ENCODE data around the gene DISC1. TPM values are rescaled to one million over a fixed set of nuclear protein-coding genes. Genes with fewer than 3 reads are reported as not detected.

DISC1 gene
- total RNA-seq, 1 experiment from 2014 or later: 1.8 TPM

DNA sequence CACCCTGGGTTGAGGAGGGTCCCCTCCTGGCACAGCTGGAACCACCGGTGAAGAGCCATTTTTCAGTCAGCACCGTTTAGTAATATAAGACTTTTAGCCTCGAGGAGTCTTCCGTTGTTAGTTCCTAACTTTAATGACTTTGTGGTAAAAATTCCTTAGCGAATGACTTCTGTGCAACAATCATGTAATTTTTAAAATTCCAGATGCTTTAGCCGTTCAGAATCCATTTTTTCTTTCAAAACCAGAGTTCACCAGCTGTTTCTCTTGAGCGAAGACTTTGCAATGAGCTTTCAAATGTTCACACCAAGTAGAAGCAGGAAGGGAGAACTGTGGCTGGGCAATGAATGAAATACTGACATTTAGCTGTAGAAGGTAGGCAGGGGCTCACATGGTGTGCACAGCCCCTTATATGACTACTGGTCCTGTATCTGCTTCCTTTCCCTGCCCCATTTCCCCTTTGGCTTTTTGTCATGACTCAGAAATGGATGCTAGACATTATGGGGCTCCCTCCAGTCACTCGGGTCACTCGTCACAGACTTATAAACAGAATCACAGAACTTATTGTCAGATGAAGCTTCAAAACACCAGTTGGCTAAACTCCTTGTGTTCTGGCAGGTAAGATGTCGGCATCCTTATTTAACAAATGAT is 4.1 kb downstream of the DISC1 start:
- CTCF ChIA-PET: no interaction called here
- TF ChIP-seq, protein P1, sequence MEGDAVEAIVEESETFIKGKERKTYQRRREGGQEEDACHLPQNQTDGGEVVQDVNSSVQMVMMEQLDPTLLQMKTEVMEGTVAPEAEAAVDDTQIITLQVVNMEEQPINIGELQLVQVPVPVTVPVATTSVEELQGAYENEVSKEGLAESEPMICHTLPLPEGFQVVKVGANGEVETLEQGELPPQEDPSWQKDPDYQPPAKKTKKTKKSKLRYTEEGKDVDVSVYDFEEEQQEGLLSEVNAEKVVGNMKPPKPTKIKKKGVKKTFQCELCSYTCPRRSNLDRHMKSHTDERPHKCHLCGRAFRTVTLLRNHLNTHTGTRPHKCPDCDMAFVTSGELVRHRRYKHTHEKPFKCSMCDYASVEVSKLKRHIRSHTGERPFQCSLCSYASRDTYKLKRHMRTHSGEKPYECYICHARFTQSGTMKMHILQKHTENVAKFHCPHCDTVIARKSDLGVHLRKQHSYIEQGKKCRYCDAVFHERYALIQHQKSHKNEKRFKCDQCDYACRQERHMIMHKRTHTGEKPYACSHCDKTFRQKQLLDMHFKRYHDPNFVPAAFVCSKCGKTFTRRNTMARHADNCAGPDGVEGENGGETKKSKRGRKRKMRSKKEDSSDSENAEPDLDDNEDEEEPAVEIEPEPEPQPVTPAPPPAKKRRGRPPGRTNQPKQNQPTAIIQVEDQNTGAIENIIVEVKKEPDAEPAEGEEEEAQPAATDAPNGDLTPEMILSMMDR (conservative IDR thresholded peaks at IDR 0.05; ENCODE audit: low read depth, low read length): no peak
- no peak for TF ChIP-seq EZH2 (IDR thresholded peaks at IDR 0.05; ENCODE audit: borderline replicate concordance, low read depth, low read length, poor library complexity, severe bottlenecking)
- no TSS peak for BruUV-seq (replicated peaks)
- intact Hi-C loops (cut with micrococcal nuclease; ENCODE audit: unreplicated experiment): no loop called here
- no peak overlapping the region for H3K4me3 ChIP-seq (ENCODE audit: low read depth, low read length, poor library complexity, severe bottlenecking)
- peaks cover 10% of the 10 kb centered on the region for H3K4me1 ChIP-seq (ENCODE audit: insufficient read depth, low read length, poor library complexity, severe bottlenecking)
- DNase-seq (ENCODE audit: low spot score): no peak
- no peaks in the 10 kb centered on the region for H3K36me3 ChIP-seq (ENCODE audit: insufficient read depth, low read length, poor library complexity, severe bottlenecking)
- no peaks in the 10 kb centered on the region for H3K9me3 ChIP-seq (ENCODE audit: low read depth, low read length, poor library complexity, severe bottlenecking)
- no peak overlapping the region for H3K27ac ChIP-seq (ENCODE audit: low read depth, low read length, poor library complexity, severe bottlenecking)
- H3K27me3 ChIP-seq (replicated peaks; ENCODE audit: insufficient read depth, low read depth, low read length, poor library complexity): no peaks in the 10 kb centered on the region
- POLR2A ChIA-PET (ENCODE audit: low non-redundant PET): no interaction called here

DNA sequence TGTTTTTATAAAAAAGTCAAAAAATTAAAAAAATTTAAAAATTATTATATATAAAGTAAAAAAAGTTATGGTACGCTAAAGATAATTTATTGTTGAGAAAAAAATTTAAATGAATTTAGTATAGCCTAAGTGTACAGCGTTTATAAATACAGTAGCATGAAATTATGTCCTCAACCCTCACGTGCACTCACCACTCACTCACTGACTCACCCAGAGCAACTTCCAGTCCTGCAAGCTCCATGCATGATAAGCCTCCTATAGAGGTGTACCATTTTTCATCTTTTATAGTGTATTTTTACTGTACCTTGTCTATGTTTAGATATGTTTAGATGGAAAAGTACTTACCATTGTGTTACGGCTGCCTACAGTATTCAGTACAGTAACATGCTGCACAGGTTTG is 5.1 kb downstream of the DISC1 start:
- H3K9me3 ChIP-seq (ENCODE audit: low read depth, low read length, poor library complexity, severe bottlenecking): no peaks in the 10 kb centered on the region
- ChIA-PET POLR2A (ENCODE audit: low non-redundant PET) (no interaction called here), CTCF (no interaction called here)
- no peak overlapping the region for H3K27ac ChIP-seq (ENCODE audit: low read depth, low read length, poor library complexity, severe bottlenecking)
- intact Hi-C loops (cut with micrococcal nuclease; ENCODE audit: unreplicated experiment): no loop called here
- no peak for TF ChIP-seq EZH2 (IDR thresholded peaks at IDR 0.05; ENCODE audit: borderline replicate concordance, low read depth, low read length, poor library complexity, severe bottlenecking)
- TF ChIP-seq, protein P1 (conservative IDR thresholded peaks at IDR 0.05; ENCODE audit: low read depth, low read length): no peak
- peaks cover 10% of the 10 kb centered on the region for H3K4me1 ChIP-seq (ENCODE audit: insufficient read depth, low read length, poor library complexity, severe bottlenecking)
- H3K27me3 ChIP-seq (replicated peaks; ENCODE audit: insufficient read depth, low read depth, low read length, poor library complexity): no peaks in the 10 kb centered on the region
- no peak for DNase-seq (ENCODE audit: low spot score)
- no peak overlapping the region for H3K4me3 ChIP-seq (ENCODE audit: low read depth, low read length, poor library complexity, severe bottlenecking)
- BruUV-seq (replicated peaks): no TSS peak
- no peaks in the 10 kb centered on the region for H3K36me3 ChIP-seq (ENCODE audit: insufficient read depth, low read length, poor library complexity, severe bottlenecking)

DNA sequence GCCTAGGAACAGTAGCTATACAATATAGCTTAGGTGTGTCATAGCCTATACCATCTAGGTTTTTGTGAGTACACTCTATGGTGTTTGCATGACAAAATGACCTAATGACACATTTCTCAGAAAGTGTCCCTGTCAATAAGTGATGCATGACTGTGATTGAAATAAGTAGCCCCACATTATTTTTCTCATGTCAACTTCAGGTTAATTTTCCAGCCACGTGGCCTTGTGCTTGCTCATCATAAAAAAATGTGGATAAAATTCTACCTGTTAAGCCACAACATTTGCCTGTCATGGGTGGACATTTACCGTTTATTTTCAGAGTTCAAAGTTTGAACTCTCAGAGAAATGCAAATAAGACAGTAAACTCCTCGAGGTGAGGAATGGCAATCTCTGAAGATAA is 5.5 kb downstream of the DISC1 start:
- DNase-seq (ENCODE audit: low spot score): no peak
- H3K4me1 ChIP-seq (ENCODE audit: insufficient read depth, low read length, poor library complexity, severe bottlenecking): peaks cover 10% of the 10 kb centered on the region
- BruUV-seq (replicated peaks): no TSS peak
- intact Hi-C loops (cut with micrococcal nuclease; ENCODE audit: unreplicated experiment): no loop called here
- POLR2A ChIA-PET (ENCODE audit: low non-redundant PET): no interaction called here
- no peaks in the 10 kb centered on the region for H3K27me3 ChIP-seq (replicated peaks; ENCODE audit: insufficient read depth, low read depth, low read length, poor library complexity)
- no peak overlapping the region for H3K4me3 ChIP-seq (ENCODE audit: low read depth, low read length, poor library complexity, severe bottlenecking)
- no peaks in the 10 kb centered on the region for H3K36me3 ChIP-seq (ENCODE audit: insufficient read depth, low read length, poor library complexity, severe bottlenecking)
- TF ChIP-seq EZH2 (IDR thresholded peaks at IDR 0.05; ENCODE audit: borderline replicate concordance, low read depth, low read length, poor library complexity, severe bottlenecking): no peak
- TF ChIP-seq, protein P1 (conservative IDR thresholded peaks at IDR 0.05; ENCODE audit: low read depth, low read length): no peak
- CTCF ChIA-PET: no interaction called here
- H3K9me3 ChIP-seq (ENCODE audit: low read depth, low read length, poor library complexity, severe bottlenecking): no peaks in the 10 kb centered on the region
- no peak overlapping the region for H3K27ac ChIP-seq (ENCODE audit: low read depth, low read length, poor library complexity, severe bottlenecking)
